ENCODE results near the gene WRNIP1. TPM values are rescaled to one million over a fixed set of nuclear protein-coding genes. Genes with fewer than 3 reads are reported as not detected.

WRNIP1 gene
- total and polyA plus RNA-seq, 9 of the 15 experiments (the other 6 are each of a cell fraction or from before 2014, with no cell fraction given): 13.2 to 63.6 (median 48.6) TPM

- Histone ChIP-seq H3K9me1 (ENCODE audit: control insufficient read depth, insufficient read depth, low read length) (peaks cover 3% of the 10 kb centered on the region), H3K4me2 (ENCODE audit: insufficient read depth, low read length) (no peak overlapping the region), H3K36me3 (ENCODE audit: control insufficient read depth, insufficient read depth, low read length) (no peaks in the 10 kb centered on the region), H3K4me3 (no peak overlapping the region), H3K27ac (ENCODE audit: extremely low read depth, low read depth, low read length) (no peak overlapping the region), H3K4me1 (replicated peaks in 1 of 2; ENCODE audit: control insufficient read depth in 2 of 2, insufficient read depth in 2 of 2, low read length in 2 of 2) (peaks cover 8 to 31% of the 10 kb centered on the region in 2 experiments; a peak in 4 of 5 replicates), H3K9me3 (replicated peaks; ENCODE audit: control insufficient read depth, insufficient read depth, low read depth, low read length) (no peaks in the 10 kb centered on the region), H2AFZ (ENCODE audit: low read depth, low read length) (peak overlapping the region; percentile 70), H4K20me1 (replicated peaks; ENCODE audit: control insufficient read depth, insufficient read depth, low read length) (no peaks in the 10 kb centered on the region), H3K9ac (ENCODE audit: insufficient read depth in 1 of 2, low read depth in 2 of 2, low read length in 2 of 2) (no peak overlapping the region), H3K27me3 (ENCODE audit: control insufficient read depth in 2 of 2, insufficient read depth in 2 of 2, low read length in 2 of 2) (no peaks in the 10 kb centered on the region), H3K79me2 (ENCODE audit: control insufficient read depth, insufficient read depth, low read length) (no peaks in the 10 kb centered on the region)
- 15% methylated on average over 5 of the region's 5 CpGs for WGBS (ENCODE audit: insufficient coverage, low coverage, missing lambda C conversion rate)
- DNase-seq (ENCODE audit: extremely low read depth in 1 of 4, low spot score in 3 of 4) (peak; percentile 64 to 86 (median 68)), ATAC-seq (peak; percentile 88), FAIRE-seq (peak; percentile 93)
- intact Hi-C loops (cut with micrococcal nuclease) (loop anchor here (1.0 to 10.0 kb wide), 9 partner anchors 12 to 986 kb away; partner anchors contain the start of gene MYLK4), in situ Hi-C loops (cut with MboI) (no loop called here)
- BruUV-seq (replicated peaks): no TSS peak
- ChIA-PET POLR2A (interaction anchor here (0.8 to 1.4 kb wide), 8 partner anchors 10 to 325 kb away, joined by 3 to 14 read pairs (median 4); partner anchors contain the start of genes MYLK4, SERPINB9 and WRNIP1), CTCF (ENCODE audit: low intra/inter-chr PET ratio) (interaction anchor here (0.7 to 1.7 kb wide), 6 partner anchors 11 to 388 kb away, joined by 3 to 8 read pairs (median 4); partner anchors contain the start of gene MYLK4)
- TF ChIP-seq FOXJ3 (CRISPR knock-in tag; IDR thresholded peaks at IDR 0.05): no peak
- TF ChIP-seq FOXK1 (CRISPR knock-in tag; IDR thresholded peaks at IDR 0.05; ENCODE audit: borderline replicate concordance): no peak
- TF ChIP-seq TBL1XR1 (IDR thresholded peaks at IDR 0.05; ENCODE audit: low read length in 2 of 2): no peak
- TF ChIP-seq ZBTB43 (CRISPR knock-in tag; IDR thresholded peaks at IDR 0.05): no peak
- TF ChIP-seq CREM (IDR thresholded peaks at IDR 0.05; ENCODE audit: low read depth): 0 out of 2 replicates have a peak, but pooled peaks have one; percentile 8
- TF ChIP-seq ZNF24 (IDR thresholded peaks at IDR 0.05): 0 out of 2 replicates have a peak, but pooled peaks have one; percentile 38
- no peak for TF ChIP-seq ZNF445 (CRISPR knock-in tag; IDR thresholded peaks at IDR 0.05; ENCODE audit: low read depth)
- TF ChIP-seq C11orf30 (IDR thresholded peaks at IDR 0.05; ENCODE audit: low read depth): no peak
- TF ChIP-seq CHCHD3 (CRISPR knock-in tag; IDR thresholded peaks at IDR 0.05): no peak
- no peak for TF ChIP-seq MAFF (IDR thresholded peaks at IDR 0.05; ENCODE audit: low read length)
- TF ChIP-seq ZNF354B (CRISPR knock-in tag; IDR thresholded peaks at IDR 0.05): no peak
- TF ChIP-seq, protein P1, sequence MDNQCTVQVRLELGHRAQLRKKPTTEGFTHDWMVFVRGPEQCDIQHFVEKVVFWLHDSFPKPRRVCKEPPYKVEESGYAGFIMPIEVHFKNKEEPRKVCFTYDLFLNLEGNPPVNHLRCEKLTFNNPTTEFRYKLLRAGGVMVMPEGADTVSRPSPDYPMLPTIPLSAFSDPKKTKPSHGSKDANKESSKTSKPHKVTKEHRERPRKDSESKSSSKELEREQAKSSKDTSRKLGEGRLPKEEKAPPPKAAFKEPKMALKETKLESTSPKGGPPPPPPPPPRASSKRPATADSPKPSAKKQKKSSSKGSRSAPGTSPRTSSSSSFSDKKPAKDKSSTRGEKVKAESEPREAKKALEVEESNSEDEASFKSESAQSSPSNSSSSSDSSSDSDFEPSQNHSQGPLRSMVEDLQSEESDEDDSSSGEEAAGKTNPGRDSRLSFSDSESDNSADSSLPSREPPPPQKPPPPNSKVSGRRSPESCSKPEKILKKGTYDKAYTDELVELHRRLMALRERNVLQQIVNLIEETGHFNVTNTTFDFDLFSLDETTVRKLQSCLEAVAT (IDR thresholded peaks at IDR 0.05): no peak
- no peak for TF ChIP-seq ETV6 (IDR thresholded peaks at IDR 0.05; ENCODE audit: borderline replicate concordance in 1 of 2, low read depth in 2 of 2, low read length in 1 of 2)
- no peak for TF ChIP-seq ETV6 (CRISPR knock-in tag; IDR thresholded peaks at IDR 0.05; ENCODE audit: borderline replicate concordance)
- no peak for TF ChIP-seq ELK3 (CRISPR knock-in tag; IDR thresholded peaks at IDR 0.05)
- no peak for TF ChIP-seq GABPB2 (CRISPR knock-in tag; conservative IDR thresholded peaks at IDR 0.05)
- TF ChIP-seq EGR1 (conservative IDR thresholded peaks at IDR 0.05): no peak
- TF ChIP-seq TRIM24 (IDR thresholded peaks at IDR 0.05): no peak
- no peak for TF ChIP-seq ZNF511 (CRISPR knock-in tag; IDR thresholded peaks at IDR 0.05)
- TF ChIP-seq SRSF7 (optimal IDR thresholded peaks at IDR 0.05; ENCODE audit: low read depth, low read length): no peak
These were observed 26.7 kb upstream of the WRNIP1 start for GRCh38 chr6:2738373-2738979.
